Smooth muscle cell (in vitro differentiated cells): ENCODE results near the gene ACTR1A. TPM values are rescaled to one million over a fixed set of nuclear protein-coding genes. Genes with fewer than 3 reads are reported as not detected.

Experiments used
- DNase-seq: peaks from one replicate; lab custom pipeline; 2025; ENCODE audit not compliant: unreplicated experiment; lab: John Stamatoyannopoulos, UW
- H2AFZ ChIP-seq: fragments of 200-600 bp; sonication (generic); 2 replicates; pipeline ENCODE4 v1.6.0; 2016; ENCODE audit warnings: antibody characterized with exemption, low read depth, mild to moderate bottlenecking
- H3F3A ChIP-seq: fragments of 200-600 bp; sonication (generic); 2 replicates; pipeline ENCODE4 v1.6.0; 2017; ENCODE audit warnings: antibody characterized with exemption, low read depth
- H3K27ac ChIP-seq: fragments of 200-600 bp; sonication (generic); 2 replicates; pipeline ENCODE4 v1.5.1; 2016; ENCODE audit warnings: low read depth, mild to moderate bottlenecking
- H3K27me3 ChIP-seq: fragments of 200-600 bp; sonication (generic); 2 replicates; pipeline ENCODE4 v1.6.1; 2016; ENCODE audit warnings: low read depth, mild to moderate bottlenecking
- H3K36me3 ChIP-seq: fragments of 200-600 bp; sonication (generic); 2 replicates; pipeline ENCODE4 v1.5.1; 2016; ENCODE audit warnings: low read depth
- H3K4me1 ChIP-seq: fragments of 200-600 bp; sonication (generic); 2 replicates; pipeline ENCODE4 v1.5.1; 2016; ENCODE audit warnings: low read depth
- H3K4me2 ChIP-seq: fragments of 200-600 bp; sonication (generic); 2 replicates; pipeline ENCODE4 v1.6.0; 2016; ENCODE audit warnings: mild to moderate bottlenecking
- H3K4me3 ChIP-seq: fragments of 200-600 bp; sonication (generic); 2 replicates; pipeline ENCODE4 v1.5.1; 2016; ENCODE audit warnings: mild to moderate bottlenecking
- H3K79me2 ChIP-seq: fragments of 200-600 bp; sonication (generic); 2 replicates; pipeline ENCODE4 v1.6.0; 2016; ENCODE audit warnings: low read depth, mild to moderate bottlenecking
- H3K9ac ChIP-seq: fragments of 200-600 bp; sonication (generic); 2 replicates; pipeline ENCODE4 v1.6.0; 2016; ENCODE audit warnings: low read depth
- H3K9me3 ChIP-seq: fragments of 200-600 bp; sonication (generic); replicated peaks from 2 replicates; pipeline ENCODE4 v1.5.1; 2016; ENCODE audit warnings: low read depth
- H4K20me1 ChIP-seq: fragments of 200-600 bp; sonication (generic); 2 replicates; pipeline ENCODE4 v1.6.0; 2016; ENCODE audit warnings: low read depth
- WGBS: methylation state at CpG from one replicate; pipeline ENCODE4 v1.1.7; 2016; ENCODE audit warnings: low lambda C conversion rate; 5-methylcytosine and 5-hydroxymethylcytosine counted together
- polyA plus RNA-seq: library from polyadenylated mRNA; unstranded; fragments of >200 nt; fragmentation: Nextera tagmentation; extraction: Ambion mirVana; gene quantifications from 2 replicates; pipeline ENCODE4 v1.2.1, GENCODE V29; 2016
- total RNA-seq: library from RNA; depleted of rRNA; stranded (reverse); fragments of >200 nt; gene quantifications from 2 replicates; pipeline ENCODE4 v1.2.3, GENCODE V29; 2014
- TF ChIP-seq, protein P1 (sequence below): fragments of 200-600 bp; sonication (generic); IDR thresholded peaks from 2 replicates; pipeline ENCODE4 v1.5.1; 2017; ENCODE audit warnings: borderline replicate concordance, mild to moderate bottlenecking, antibody characterized with exemption; ENCODE audit not compliant: insufficient read depth, poor library complexity, severe bottlenecking

The ACTR1A gene
- total and polyA plus RNA-seq, 2 experiments from 2014 or later, result 144 to 149 TPM

DNA sequence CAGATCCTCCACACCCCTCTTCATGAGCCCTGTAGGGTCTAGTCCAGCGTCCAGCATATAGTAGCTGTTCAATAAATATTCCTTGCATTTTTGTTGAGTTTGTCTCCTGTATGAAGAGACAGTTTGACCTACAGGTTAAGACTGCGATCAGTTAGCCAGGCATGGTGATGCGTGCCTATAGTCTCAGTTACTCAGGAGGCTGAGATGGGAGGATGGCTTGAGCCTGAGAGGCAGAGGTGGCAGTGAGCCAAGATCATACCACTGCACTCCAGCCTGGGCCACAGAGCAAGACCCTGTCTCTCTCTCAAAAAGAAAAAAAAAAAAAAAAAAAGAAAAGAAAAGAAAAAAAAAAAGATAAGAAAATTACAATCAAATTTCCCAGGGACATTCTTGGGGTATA lies 65.0 kb downstream of the ACTR1A start:
- H2AFZ ChIP-seq, result no peak overlapping the region
- no peaks in the 10 kb centered on the region for H3F3A ChIP-seq
- H3K9me3 ChIP-seq, result no peaks in the 10 kb centered on the region
- no peaks in the 10 kb centered on the region for H4K20me1 ChIP-seq
- H3K4me3 ChIP-seq, result no peak overlapping the region
- DNase-seq, result no peak
- peaks cover 15% of the 10 kb centered on the region for H3K4me1 ChIP-seq
- H3K27ac ChIP-seq, result no peak overlapping the region
- no peaks in the 10 kb centered on the region for H3K36me3 ChIP-seq
- peak overlapping the region; percentile 44 for H3K4me2 ChIP-seq
- no peaks in the 10 kb centered on the region for H3K27me3 ChIP-seq
- peaks cover 8% of the 10 kb centered on the region for H3K79me2 ChIP-seq
- TF ChIP-seq, protein P1, sequence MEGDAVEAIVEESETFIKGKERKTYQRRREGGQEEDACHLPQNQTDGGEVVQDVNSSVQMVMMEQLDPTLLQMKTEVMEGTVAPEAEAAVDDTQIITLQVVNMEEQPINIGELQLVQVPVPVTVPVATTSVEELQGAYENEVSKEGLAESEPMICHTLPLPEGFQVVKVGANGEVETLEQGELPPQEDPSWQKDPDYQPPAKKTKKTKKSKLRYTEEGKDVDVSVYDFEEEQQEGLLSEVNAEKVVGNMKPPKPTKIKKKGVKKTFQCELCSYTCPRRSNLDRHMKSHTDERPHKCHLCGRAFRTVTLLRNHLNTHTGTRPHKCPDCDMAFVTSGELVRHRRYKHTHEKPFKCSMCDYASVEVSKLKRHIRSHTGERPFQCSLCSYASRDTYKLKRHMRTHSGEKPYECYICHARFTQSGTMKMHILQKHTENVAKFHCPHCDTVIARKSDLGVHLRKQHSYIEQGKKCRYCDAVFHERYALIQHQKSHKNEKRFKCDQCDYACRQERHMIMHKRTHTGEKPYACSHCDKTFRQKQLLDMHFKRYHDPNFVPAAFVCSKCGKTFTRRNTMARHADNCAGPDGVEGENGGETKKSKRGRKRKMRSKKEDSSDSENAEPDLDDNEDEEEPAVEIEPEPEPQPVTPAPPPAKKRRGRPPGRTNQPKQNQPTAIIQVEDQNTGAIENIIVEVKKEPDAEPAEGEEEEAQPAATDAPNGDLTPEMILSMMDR, result no peak
- WGBS, result 93% methylated on average over 3 of the region's 3 CpGs
- no peak overlapping the region for H3K9ac ChIP-seq

DNA sequence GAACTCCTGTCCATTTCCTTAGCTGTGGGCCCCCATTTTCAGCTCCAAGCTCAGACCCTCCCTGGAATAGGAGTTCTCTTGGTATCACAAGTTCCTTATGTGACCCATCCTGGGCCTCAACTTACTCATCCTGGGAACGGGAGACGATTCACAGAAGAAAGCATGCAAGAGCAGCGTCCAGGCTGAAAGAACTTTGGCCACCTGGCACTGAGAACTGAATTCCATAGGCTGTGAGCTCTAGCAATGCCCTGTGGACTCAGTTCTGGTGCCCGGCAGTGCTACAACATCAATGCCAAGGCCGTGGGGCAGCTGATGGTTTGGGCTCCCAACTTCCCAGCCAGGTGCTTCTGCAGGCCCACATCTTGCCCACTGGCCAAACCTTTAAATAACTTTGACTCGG lies 66.2 kb downstream of the ACTR1A start:
- no peak overlapping the region for H3K9ac ChIP-seq
- H3K4me3 ChIP-seq, result peak overlapping the region; percentile 45
- peak overlapping the region; percentile 86 for H3K4me2 ChIP-seq
- peaks cover 23% of the 10 kb centered on the region for H3K4me1 ChIP-seq
- no peaks in the 10 kb centered on the region for H3K27me3 ChIP-seq
- no peak overlapping the region for H3K27ac ChIP-seq
- TF ChIP-seq, protein P1, result no peak
- WGBS, result 83% methylated on average over 6 of the region's 6 CpGs
- DNase-seq, result no peak
- no peaks in the 10 kb centered on the region for H4K20me1 ChIP-seq
- H3K36me3 ChIP-seq, result no peaks in the 10 kb centered on the region
- no peaks in the 10 kb centered on the region for H3F3A ChIP-seq
- no peak overlapping the region for H2AFZ ChIP-seq
- H3K9me3 ChIP-seq, result no peaks in the 10 kb centered on the region
- peaks cover 9% of the 10 kb centered on the region for H3K79me2 ChIP-seq

DNA sequence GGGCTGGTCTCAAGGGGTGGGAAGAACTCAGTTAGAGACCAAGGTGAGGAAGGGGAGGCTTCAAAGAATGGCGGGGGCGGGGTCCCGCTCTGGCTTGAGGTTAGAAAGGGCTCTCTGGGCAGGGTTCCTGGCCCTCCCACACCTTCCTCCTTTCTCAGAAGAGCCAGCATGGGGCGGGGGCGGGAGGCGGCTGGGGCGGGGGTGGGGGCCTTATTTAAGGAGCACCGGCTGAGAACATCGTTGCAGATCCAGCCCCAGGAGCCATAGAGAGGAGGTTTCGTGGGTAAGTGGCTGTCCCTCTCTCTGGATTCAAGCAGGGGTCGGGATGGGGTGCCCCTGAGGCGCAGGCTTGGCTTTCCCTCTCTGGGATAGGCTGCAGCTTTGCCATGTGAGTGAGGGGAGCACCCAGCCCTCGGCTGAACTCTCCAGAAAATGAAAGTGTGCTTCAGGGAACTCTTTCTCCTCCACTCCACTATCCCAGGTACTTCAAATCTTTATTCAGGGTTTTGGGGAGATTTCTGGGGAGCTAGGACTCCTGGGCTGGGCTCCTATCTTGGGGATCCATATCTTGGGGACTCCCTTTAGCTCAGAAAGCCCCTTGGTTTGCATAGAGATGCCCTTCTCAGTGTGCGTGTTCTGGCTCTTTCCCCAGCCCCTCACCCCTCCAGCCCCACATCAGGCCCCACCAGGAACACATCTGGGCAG lies 66.8 kb downstream of the ACTR1A start:
- H3K9me3 ChIP-seq, result no peaks in the 10 kb centered on the region
- no peaks in the 10 kb centered on the region for H3K27me3 ChIP-seq
- H3K79me2 ChIP-seq, result peaks cover 11% of the 10 kb centered on the region
- H2AFZ ChIP-seq, result peak overlapping the region; percentile 78
- peak overlapping the region; percentile 79 for H3K27ac ChIP-seq
- H3K4me2 ChIP-seq, result peak overlapping the region; percentile 86
- H3F3A ChIP-seq, result no peaks in the 10 kb centered on the region
- WGBS, result 38% methylated on average over 6 of the region's 14 CpGs
- DNase-seq, result no peak
- peak overlapping the region; percentile 45 for H3K4me3 ChIP-seq
- H3K9ac ChIP-seq, result peak overlapping the region; percentile 7
- peaks cover 23% of the 10 kb centered on the region for H3K4me1 ChIP-seq
- no peaks in the 10 kb centered on the region for H4K20me1 ChIP-seq
- no peaks in the 10 kb centered on the region for H3K36me3 ChIP-seq
- TF ChIP-seq, protein P1, result no peak

DNA sequence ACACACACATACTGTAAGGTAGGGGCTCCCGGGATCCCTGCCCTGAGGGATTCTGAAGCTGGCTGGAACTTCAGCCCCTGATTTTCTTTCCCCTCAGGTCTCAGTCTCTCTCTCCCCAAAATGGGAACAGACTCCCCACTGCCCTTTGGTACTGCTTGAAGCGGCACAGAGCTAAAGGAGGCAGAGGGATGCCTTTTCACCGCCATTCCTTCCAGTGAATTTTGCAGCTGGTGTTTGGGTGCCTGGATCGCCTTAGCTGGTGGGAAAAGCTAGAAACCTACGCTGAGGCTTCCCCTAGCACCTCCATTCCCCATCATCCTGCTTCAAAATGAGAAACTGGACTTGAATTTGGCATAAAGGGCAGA lies 67.4 kb downstream of the ACTR1A start:
- Histone ChIP-seq H3K9ac (peak overlapping the region; percentile 7), H3K27me3 (no peaks in the 10 kb centered on the region), H2AFZ (peak overlapping the region; percentile 78), H3K4me1 (peaks cover 23% of the 10 kb centered on the region), H3K27ac (peak overlapping the region; percentile 79), H3F3A (no peaks in the 10 kb centered on the region), H3K79me2 (peaks cover 11% of the 10 kb centered on the region), H3K36me3 (no peaks in the 10 kb centered on the region), H3K9me3 (no peaks in the 10 kb centered on the region), H3K4me2 (peak overlapping the region; percentile 86), H3K4me3 (peak overlapping the region; percentile 45), H4K20me1 (no peaks in the 10 kb centered on the region)
- TF ChIP-seq, protein P1, result no peak
- WGBS, result 55% methylated on average over 5 of the region's 5 CpGs
- DNase-seq, result no peak
